ENCODE measurements around the gene FSD1L. TPM values are rescaled to one million over a fixed set of nuclear protein-coding genes. Genes with fewer than 3 reads are reported as not detected.
A peak's percentile ranks its signal among the peaks of the same experiment; 100 is the strongest.

Gene FSD1L
- polyA plus RNA-seq, 1 of the 3 experiments (the other 2 are of a cell fraction), result 0.76 TPM

DNA sequence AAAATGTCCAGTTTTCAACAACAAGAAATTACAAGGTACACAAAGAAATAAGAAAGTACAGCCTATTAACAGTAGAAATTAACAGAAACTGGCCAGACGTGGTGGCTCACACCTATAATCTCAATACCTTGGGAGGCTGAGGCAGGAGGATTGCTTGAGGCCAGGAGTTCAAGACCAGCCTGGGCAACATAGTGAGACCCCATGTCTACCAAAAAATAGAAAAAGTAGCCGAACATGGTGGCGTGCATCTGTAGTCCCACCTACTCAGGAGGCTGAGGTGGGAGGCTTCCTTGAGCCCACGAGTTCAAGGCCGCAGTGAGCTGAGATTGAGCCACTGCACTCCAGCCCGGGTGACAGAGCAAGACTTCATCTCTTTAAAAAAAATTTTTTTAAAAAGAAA, 41.5 kb upstream of the FSD1L start (continued):
- TF ChIP-seq, protein P1, sequence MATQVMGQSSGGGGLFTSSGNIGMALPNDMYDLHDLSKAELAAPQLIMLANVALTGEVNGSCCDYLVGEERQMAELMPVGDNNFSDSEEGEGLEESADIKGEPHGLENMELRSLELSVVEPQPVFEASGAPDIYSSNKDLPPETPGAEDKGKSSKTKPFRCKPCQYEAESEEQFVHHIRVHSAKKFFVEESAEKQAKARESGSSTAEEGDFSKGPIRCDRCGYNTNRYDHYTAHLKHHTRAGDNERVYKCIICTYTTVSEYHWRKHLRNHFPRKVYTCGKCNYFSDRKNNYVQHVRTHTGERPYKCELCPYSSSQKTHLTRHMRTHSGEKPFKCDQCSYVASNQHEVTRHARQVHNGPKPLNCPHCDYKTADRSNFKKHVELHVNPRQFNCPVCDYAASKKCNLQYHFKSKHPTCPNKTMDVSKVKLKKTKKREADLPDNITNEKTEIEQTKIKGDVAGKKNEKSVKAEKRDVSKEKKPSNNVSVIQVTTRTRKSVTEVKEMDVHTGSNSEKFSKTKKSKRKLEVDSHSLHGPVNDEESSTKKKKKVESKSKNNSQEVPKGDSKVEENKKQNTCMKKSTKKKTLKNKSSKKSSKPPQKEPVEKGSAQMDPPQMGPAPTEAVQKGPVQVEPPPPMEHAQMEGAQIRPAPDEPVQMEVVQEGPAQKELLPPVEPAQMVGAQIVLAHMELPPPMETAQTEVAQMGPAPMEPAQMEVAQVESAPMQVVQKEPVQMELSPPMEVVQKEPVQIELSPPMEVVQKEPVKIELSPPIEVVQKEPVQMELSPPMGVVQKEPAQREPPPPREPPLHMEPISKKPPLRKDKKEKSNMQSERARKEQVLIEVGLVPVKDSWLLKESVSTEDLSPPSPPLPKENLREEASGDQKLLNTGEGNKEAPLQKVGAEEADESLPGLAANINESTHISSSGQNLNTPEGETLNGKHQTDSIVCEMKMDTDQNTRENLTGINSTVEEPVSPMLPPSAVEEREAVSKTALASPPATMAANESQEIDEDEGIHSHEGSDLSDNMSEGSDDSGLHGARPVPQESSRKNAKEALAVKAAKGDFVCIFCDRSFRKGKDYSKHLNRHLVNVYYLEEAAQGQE (IDR thresholded peaks at IDR 0.05; ENCODE audit: low read depth, low read length), result no peak

DNA sequence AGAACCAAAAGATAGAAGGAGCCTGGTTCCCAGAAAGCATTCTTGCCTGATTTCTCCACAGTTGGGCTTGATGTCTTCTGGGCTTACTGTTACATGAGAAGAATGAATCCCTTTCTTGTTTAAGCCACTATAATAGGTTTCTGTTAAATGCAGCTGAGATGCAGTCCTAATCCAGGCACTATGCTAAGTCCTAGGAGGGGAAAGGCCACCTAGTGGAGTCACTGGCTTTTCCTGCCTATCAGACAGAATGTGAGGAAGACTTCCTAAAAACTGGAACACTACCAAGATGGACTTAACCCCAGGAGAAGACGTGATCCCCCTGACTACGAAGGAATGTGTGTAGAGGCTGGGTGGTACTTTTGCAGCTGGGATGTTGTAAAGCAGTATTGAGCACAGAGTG, 34.3 kb upstream of the FSD1L start:
- Histone ChIP-seq H2AFZ (ENCODE audit: low read depth) (no peak overlapping the region), H3K9ac (no peak overlapping the region), H3K4me3 (ENCODE audit: low read depth in 2 of 2, low read length in 1 of 2) (no peak overlapping the region), H3K36me3 (replicated peaks in 1 of 2; ENCODE audit: control insufficient read depth in 1 of 2, insufficient read depth in 2 of 2, low read length in 1 of 2) (no peaks in the 10 kb centered on the region), H3K27ac (ENCODE audit: low read depth in 2 of 2, low read length in 1 of 2) (no peak overlapping the region), H3F3A (replicated peaks; ENCODE audit: insufficient read depth) (no peaks in the 10 kb centered on the region), H3K9me2 (no peaks in the 10 kb centered on the region), H3K4me1 (ENCODE audit: control insufficient read depth in 1 of 2, insufficient read depth in 2 of 2, low read depth in 1 of 2, low read length in 1 of 2) (peaks cover 0 to 2% of the 10 kb centered on the region in 2 experiments; a peak in 1 of 4 replicates), H3K27me3 (ENCODE audit: insufficient read depth) (no peaks in the 10 kb centered on the region), H3K79me2 (ENCODE audit: insufficient read depth) (no peaks in the 10 kb centered on the region), H4K20me1 (ENCODE audit: insufficient read depth) (no peaks in the 10 kb centered on the region), H3K9me3 (no peaks in the 10 kb centered on the region), H3K4me2 (no peak overlapping the region)
- DNase-seq, result peak; percentile 31
- TF ChIP-seq RAD21 (IDR thresholded peaks at IDR 0.05; ENCODE audit: low read length) (peak; percentile 63), TCF12 (IDR thresholded peaks at IDR 0.05) (no peak), SMC3 (IDR thresholded peaks at IDR 0.05; ENCODE audit: low read depth, low read length) (peak; percentile 55; the same call in 1 of the 2 replicates), TAF1 (IDR thresholded peaks at IDR 0.05; ENCODE audit: borderline replicate concordance, low read depth, low read length) (no peak), JUND (IDR thresholded peaks at IDR 0.05) (no peak)
- TF ChIP-seq, protein P2, sequence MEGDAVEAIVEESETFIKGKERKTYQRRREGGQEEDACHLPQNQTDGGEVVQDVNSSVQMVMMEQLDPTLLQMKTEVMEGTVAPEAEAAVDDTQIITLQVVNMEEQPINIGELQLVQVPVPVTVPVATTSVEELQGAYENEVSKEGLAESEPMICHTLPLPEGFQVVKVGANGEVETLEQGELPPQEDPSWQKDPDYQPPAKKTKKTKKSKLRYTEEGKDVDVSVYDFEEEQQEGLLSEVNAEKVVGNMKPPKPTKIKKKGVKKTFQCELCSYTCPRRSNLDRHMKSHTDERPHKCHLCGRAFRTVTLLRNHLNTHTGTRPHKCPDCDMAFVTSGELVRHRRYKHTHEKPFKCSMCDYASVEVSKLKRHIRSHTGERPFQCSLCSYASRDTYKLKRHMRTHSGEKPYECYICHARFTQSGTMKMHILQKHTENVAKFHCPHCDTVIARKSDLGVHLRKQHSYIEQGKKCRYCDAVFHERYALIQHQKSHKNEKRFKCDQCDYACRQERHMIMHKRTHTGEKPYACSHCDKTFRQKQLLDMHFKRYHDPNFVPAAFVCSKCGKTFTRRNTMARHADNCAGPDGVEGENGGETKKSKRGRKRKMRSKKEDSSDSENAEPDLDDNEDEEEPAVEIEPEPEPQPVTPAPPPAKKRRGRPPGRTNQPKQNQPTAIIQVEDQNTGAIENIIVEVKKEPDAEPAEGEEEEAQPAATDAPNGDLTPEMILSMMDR (IDR thresholded peaks at IDR 0.05), result peak; percentile 51
- CTCF ChIA-PET, result interaction anchor here (0.6 to 3.9 kb wide), 15 partner anchors 8 to 635 kb away, joined by 3 to 53 read pairs (median 7); partner anchors contain the start of gene SLC44A1
- WGBS (ENCODE audit: low lambda C conversion rate), result 68% methylated on average over 2 of the region's 2 CpGs
- POLR2A ChIA-PET, result no interaction called here

DNA sequence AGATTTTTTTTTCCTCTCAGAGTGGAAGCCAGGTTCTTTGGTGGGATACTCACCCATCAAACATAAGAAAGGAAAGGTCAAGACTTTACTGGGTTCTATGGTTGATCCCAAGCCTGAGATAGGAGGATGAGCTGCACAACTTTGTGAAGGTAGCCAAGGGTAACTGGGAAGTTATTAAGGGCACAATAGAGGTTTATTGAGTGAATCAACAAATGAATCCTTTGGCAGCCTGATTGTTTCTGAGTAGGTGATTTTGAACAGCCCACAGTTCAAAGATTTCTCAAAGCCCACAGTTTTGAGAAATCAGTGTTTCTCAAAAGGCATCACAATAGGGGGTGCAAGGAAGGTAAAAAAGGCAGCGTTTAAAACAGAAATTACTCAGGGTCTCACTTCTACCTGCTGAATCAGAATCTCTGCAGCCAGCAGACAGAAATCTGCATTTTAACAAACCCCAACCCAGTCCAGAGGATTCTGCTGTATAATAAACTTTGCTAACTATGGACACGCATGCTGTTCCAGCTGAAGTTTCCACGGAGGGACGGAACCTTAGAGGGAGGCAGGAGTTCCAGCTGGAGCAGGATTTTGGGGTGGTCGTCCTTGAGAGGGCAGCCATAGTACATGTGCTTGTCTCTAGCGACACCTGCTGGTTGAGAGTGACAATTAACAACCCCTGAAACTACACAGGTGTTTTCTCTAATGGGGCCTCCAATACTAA, 32.7 kb upstream of the FSD1L start:
- peak; percentile 72 for DNase-seq
- WGBS (ENCODE audit: low lambda C conversion rate), result 0% methylated on average over 6 of the region's 6 CpGs
- Histone ChIP-seq H3K4me1 (ENCODE audit: control insufficient read depth in 1 of 2, insufficient read depth in 2 of 2, low read depth in 1 of 2, low read length in 1 of 2) (peaks cover 0 to 2% of the 10 kb centered on the region in 2 experiments; a peak in 1 of 4 replicates), H3K36me3 (replicated peaks in 1 of 2; ENCODE audit: control insufficient read depth in 1 of 2, insufficient read depth in 2 of 2, low read length in 1 of 2) (no peaks in the 10 kb centered on the region), H3K9me2 (no peaks in the 10 kb centered on the region), H3K27me3 (ENCODE audit: insufficient read depth) (no peaks in the 10 kb centered on the region), H3K27ac (ENCODE audit: low read depth in 2 of 2, low read length in 1 of 2) (no peak overlapping the region), H3K9me3 (no peaks in the 10 kb centered on the region), H3K4me3 (ENCODE audit: low read depth in 2 of 2, low read length in 1 of 2) (peak overlapping the region in 1 of 2 experiments; percentile 45; a peak in 1 of 4 replicates), H3K4me2 (0 out of 2 replicates have a peak overlapping the region, but pooled peaks have one; percentile 43), H3K9ac (no peak overlapping the region), H3K79me2 (ENCODE audit: insufficient read depth) (no peaks in the 10 kb centered on the region), H4K20me1 (ENCODE audit: insufficient read depth) (no peaks in the 10 kb centered on the region), H3F3A (replicated peaks; ENCODE audit: insufficient read depth) (no peaks in the 10 kb centered on the region), H2AFZ (ENCODE audit: low read depth) (no peak overlapping the region)
- ChIA-PET CTCF (interaction anchor here (0.6 to 3.9 kb wide), 59 partner anchors 10 to 667 kb away, joined by 3 to 53 read pairs (median 4); partner anchors contain the start of genes FSD1L, NIPSNAP3A and SLC44A1), POLR2A (no interaction called here)
- TF ChIP-seq, protein P2 (IDR thresholded peaks at IDR 0.05), result peak; percentile 95
- TF ChIP-seq TCF12 (IDR thresholded peaks at IDR 0.05) (no peak), EZH2phosphoT487 (IDR thresholded peaks at IDR 0.05; ENCODE audit: borderline replicate concordance, low read depth) (no peak), RAD21 (IDR thresholded peaks at IDR 0.05; ENCODE audit: low read length) (peak; percentile 98), TAF1 (IDR thresholded peaks at IDR 0.05; ENCODE audit: borderline replicate concordance, low read depth, low read length) (no peak), SMC3 (IDR thresholded peaks at IDR 0.05; ENCODE audit: low read depth, low read length) (peak; percentile 90), RFX5 (IDR thresholded peaks at IDR 0.05; ENCODE audit: low read length) (no peak), MEF2A (IDR thresholded peaks at IDR 0.05; ENCODE audit: borderline replicate concordance, low read depth) (no peak), RXRA (IDR thresholded peaks at IDR 0.05; ENCODE audit: borderline replicate concordance, low read depth) (no peak)
- TF ChIP-seq, protein P3, sequence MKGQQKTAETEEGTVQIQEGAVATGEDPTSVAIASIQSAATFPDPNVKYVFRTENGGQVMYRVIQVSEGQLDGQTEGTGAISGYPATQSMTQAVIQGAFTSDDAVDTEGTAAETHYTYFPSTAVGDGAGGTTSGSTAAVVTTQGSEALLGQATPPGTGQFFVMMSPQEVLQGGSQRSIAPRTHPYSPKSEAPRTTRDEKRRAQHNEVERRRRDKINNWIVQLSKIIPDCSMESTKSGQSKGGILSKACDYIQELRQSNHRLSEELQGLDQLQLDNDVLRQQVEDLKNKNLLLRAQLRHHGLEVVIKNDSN (IDR thresholded peaks at IDR 0.05; ENCODE audit: borderline replicate concordance, low read depth), result no peak

Data from SK-N-SH (cell line).